Measurements from ENCODE around the gene IDH3G.

Gene IDH3G

DNA sequence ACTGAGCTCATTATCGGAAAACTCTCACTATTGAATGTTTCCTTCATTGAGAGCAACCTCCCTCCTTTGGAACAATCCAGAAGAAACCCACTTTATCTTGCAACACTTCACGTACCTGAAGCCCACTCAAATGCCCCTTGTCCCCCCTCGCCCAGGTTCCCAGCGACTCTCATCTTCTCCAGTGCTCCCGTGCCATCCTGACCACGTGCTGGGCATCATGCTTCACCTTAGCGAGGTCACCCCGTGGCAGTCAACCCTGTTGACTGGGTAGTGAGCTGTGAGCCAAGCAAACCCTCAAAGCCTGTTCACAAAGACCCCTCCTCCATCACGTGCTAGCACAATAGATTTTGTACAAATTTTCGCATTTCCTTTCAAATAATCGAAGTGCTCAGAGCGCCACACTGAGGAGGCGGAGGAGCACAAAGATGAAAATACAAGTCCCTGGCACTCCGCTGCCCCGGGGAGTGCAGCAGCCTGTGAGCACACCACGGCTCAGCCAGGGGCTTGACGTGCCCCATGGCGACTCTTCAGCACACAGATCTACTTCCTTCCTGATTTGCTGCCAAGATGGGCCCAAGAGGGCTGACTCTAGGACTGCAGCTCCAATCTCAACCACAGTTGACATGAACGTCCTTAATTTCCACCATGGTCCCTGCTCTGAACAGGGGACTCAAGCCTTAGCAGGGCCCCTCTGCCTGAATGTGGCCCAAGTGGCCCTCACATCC is 20.6 kb upstream of the IDH3G start:
- DNase-seq = no peak

DNA sequence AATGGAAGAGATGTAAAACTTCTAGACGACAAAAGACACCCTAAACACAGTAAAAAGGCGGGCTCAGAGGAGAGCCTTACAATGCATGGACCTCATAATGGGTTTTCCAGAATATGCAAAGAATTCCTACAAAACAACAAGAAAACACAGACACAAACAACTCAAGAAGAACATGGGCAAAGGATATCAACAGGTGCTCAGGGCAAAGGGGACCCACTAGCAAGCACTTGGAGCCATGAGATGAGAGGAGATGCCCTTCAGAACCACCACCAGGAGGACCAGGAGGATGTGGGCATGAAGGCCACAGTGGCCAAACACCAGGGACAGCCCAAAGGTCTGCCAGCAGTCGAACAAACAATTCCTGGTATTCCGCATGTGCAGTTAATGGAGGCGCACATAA is 19.0 kb upstream of the IDH3G start:
- DNase-seq = no peak

DNA sequence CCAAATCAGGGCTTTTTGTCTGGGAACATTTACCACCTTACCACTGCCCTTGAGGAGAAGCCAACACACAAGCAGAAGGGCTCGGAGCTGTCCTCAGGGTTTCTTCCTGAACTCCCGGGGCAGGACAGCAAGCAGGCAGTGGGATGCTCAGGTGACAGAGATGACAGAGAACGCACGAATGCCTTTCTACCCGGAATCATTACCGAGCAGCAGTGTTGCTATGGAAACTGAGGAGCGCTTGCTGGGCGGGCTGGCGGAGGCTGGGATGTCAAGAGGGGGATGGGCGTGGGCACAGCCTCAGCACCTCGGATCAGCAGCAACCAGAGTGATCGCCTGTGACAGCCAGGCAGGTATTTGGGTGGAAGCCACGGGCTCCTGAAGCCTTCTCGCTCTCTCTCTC is 18.0 kb upstream of the IDH3G start:
- no peak for DNase-seq

DNA sequence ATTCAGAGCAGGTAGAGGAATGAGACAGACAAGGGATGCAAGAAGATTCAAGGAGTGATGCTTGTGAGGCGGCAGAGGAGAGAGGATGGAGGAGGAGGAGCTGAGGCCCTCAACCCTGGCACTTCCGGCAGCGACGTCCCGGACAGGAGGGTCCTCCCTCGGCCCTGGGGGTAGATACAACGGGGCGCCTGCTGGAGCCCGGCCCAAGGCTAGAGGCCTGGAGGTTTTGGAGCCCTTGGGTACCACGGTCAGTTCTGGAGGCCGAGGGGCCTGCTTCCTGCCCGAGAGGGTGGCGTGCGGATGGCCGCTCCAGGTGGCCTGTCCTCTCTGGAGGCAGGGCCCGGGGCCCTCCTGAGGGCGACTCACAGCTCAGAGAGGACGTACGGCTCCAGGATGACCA is 13.8 kb upstream of the IDH3G start:
- DNase-seq = no peak

DNA sequence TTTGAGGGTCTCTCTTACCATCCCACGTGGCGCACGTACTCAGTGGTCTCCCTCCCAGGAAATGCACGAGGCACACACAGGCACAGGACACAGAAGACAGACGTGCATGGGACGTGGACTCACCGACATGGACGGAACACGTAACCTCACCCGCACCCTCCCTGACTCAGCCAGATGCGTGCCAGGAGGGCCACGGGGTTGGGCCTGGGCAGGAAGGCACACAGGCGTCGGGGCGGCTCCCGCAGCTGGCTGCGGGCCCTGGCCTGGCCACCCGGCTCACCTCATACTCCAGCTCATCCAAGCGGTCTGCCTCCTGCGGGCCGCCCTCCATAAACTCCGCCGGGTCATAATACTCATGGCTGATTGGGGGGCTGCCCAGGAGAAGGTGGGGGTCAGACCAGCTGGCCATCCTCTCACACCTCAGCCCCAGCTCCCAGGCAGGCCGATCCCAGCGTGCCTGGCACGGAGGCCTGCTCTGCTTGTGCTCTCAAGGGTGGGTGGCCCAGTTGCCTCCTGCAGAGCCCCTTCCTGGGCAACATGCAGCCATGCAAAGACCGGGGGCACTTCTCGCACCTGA is 12.9 kb upstream of the IDH3G start:
- no peak for DNase-seq

DNA sequence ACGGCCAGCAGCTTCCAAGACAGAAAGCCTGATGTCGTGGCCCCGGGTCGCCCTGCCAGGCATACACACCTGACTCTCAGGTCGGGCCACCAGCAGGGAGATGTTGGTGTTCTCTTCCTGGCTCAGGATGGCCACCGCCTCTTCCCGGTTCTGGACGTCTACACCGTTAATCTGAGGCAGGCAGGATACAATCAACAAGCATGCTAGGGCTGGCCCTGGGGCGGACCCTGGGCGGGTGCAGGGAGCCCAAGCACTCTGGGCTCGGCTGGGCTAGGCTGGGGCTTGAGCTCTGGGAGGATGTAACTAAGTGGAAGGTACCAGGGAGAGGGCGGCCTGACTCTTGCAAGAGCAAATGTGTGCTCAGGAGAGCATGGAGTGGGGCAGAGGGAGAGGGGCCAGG is 11.3 kb upstream of the IDH3G start:
- DNase-seq = no peak

DNA sequence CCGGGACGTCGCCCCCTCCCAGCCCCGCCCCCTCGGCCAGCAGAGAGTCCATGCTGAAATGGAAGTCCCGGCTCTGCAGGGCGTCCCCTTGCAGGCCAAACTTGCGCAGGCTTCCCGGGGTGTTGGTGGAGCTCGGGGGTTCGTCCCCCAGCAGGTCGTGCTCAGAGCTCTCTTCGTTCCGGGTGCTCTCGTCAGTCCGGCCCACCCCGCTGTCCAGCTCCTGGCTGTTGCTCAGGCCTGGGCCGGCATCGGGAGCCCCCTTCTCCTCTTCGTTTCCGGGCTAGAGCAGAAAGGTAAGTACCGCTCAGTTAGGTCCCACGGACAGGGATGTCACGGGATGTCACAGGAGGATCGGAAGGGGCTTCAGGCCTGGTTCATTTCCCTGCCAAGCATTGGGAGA is 10.4 kb upstream of the IDH3G start:
- DNase-seq = no peak

DNA sequence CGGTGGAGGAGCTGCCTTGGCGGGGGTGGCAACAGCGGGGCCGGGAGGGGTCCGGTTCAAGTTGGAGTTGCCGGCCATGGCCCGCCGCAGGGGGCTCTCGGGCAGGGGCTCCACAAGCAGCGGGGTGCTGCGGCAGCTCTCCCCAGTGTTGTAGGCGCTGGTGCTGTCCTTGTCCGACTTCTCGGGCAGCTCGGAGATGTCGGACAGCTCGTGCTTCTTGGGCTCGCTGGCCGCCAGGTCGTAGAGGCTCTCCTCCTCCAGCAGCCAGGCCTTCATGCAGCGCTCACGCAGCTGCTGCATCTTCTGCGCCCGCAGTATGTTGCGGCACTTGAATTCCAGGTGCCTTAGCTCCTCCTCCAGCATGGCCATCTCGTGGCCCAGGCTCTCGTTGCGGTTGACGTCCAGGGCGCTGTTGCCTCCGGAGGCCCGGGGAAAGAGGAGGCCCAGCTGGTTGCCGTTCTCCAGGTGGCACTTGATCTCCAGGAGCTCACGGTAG is 10.0 kb upstream of the IDH3G start:
- DNase-seq = no peak

DNA sequence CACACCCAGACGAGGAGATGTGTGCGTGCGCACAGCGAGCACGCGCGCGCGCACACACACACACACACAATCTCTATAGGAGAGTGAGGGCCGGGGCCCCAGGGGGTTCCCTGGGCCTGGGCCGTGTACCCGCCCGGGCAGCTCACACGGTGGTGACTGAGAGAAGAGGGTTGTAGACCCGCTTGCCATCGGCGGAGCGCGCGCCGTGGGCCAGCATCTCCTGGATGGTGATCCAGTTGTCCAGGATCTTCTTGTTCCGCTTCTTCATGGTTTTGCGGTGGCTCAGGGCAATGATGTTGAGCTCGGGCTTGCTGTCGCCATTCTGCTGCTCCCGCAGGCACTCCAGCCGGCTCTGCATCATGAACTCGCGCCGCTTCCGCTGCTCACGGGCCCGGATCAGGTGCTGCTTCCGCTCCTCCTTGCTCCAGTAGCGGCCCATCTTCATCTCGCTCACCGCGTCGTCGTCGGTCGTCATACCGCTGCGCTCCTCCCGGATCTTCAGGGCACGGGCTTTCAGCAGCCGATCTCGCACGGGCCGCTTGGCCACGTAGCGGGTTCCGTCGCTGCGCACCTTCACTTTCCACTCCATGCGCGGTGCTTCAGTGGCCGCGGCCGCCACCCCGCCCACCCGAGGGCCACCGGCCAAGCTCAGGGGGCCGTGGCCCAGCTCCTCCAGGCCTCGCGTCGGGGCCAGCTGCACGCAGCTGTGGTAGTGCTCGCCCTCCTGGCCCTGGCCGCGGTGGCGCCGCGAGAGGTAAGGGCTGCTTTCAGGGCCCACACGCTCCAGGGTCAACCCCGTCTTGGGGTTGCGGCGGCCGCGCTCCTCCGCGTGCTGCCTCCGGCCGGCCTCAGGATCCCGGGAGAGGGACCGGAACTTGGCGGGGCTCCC is 9.3 kb upstream of the IDH3G start:
- DNase-seq = no peak

DNA sequence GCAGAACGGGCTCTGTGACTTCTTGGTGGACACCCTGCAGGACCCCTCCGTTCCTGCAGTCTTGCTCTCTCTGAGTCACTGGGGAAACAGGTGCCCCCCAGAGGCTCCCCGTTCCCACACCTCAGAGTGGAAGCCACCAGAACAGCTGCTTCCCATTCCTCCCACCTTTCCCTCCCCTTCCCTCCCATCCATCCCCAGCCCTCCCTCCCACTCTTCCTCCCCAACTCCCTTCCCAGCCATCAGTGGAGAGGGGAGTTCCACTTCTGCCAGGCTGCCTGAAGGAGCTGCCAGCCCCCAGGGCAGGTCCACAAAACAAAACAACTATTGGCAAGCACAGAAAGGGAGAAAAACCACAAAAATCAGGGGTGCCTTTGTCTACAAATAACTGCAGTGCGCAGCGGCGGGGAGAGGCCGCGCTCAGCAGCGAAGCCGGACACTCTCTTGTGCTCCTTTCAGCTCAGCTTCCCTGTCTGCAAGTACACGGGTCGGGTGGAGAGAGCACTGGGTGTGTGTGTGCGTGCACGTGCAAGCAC is 8.4 kb upstream of the IDH3G start:
- no peak for DNase-seq

DNA sequence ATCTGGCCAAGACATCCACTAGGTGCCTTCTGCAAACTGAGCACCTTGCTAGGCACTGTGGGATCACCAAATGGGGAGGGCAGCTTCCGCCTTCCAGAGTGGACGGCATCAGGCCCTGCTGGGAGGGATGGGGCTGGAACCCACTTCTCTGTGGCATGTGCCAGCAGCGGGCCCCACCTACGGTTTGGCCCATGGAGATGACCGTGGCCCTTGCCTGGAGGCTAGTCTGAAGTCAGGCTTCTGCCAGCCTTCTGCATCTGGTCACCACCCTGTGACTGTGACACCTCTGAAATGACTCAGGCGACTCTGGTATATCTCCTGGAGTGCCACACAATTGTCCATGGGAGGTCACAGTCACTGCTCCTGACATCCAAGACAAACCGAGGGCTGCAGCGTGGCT is 7.5 kb upstream of the IDH3G start:
- no peak for DNase-seq

DNA sequence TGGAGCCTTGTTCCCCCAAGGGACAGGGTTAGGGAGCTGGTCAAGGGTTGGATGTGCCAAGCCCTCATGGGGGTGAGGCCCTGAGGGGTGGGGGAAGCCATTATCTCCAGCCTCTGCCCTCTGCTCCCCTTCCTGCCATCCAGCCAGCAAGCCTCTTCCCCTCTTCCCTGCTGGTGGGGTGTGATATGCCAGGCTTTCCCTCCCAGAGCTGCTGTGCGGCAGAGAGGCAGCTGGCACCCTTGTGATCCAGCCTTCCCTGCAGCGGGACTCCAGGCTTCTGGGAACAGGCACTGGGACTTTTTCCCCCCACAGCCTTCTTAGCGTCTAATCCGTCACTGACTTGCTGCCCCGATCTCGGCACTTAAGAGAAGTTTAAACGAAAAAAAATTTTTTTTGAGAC is 6.6 kb upstream of the IDH3G start:
- DNase-seq = no peak

DNA sequence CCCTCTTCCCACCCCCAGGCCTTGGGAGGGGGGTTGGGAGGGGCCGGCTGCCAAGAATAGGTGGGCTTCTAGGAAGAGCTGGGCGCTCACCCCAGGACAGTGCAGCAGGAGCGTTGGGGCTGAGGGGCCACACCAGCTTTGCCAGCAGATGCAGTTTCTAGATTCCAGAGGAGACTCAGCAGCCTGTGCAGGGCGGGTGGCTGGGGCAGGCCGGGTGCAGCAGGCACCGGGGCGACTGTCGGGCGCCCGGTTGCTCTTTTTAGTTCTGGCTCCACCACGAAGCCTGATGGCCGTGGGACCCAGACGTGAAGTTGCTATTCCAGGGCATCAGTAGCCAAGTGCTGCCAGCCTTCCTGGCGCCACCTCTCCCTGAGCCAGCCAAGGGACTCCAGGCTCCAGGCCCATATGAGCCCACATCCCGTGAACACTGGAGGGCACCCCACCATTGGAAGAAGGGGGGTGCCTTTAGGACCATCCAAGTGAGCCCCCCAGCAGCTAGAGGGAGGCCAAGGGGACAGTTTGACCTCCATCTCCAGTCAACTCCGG is 6.1 kb upstream of the IDH3G start:
- DNase-seq = no peak

DNA sequence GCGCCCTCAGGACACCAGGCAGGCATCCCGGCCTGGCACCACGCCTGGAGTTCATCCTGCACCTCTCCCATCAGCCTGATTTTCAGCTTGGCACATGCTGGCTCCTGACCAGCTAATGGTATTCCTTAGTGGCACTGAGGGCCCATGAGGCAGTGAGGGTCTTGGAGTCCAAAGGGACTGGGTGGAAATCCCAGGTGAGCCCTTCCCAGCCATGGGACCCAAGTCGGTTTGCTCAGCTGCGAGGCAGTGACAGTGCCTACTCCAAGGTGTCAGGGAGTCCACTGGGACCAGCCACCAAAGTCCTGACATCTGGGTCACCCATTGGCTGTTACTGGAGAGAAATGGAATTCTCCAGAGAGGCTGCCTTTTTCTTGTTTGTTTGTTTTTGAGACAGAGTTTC is 5.2 kb upstream of the IDH3G start:
- no peak for DNase-seq

DNA sequence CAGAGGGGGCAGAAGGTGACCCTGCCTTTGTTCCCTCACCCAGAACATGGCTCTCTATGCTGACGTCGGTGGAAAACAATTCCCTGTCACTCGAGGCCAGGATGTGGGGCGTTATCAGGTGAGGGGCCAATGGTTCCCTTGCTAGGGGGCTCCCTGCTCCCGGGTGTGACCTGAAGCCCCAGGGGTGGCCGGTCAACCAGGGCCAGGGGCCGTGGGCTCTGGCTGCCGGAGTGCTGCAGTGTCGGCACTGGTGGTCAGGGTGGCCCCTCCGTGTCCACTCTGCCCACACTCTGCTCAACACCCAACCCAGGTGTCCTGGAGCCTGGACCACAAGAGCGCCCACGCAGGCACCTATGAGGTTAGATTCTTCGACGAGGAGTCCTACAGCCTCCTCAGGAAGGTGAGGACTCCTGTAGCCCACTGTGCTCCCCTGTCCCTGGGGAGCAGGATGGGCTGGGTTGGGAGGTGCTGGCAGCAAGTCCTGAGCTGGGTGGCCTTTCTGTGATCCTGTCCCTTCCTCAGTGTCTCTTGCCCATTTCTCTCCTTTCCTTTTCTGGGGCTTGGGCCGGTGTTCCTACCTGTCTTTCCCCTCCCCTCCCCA is 3.3 kb upstream of the IDH3G start:
- no peak for DNase-seq

DNA sequence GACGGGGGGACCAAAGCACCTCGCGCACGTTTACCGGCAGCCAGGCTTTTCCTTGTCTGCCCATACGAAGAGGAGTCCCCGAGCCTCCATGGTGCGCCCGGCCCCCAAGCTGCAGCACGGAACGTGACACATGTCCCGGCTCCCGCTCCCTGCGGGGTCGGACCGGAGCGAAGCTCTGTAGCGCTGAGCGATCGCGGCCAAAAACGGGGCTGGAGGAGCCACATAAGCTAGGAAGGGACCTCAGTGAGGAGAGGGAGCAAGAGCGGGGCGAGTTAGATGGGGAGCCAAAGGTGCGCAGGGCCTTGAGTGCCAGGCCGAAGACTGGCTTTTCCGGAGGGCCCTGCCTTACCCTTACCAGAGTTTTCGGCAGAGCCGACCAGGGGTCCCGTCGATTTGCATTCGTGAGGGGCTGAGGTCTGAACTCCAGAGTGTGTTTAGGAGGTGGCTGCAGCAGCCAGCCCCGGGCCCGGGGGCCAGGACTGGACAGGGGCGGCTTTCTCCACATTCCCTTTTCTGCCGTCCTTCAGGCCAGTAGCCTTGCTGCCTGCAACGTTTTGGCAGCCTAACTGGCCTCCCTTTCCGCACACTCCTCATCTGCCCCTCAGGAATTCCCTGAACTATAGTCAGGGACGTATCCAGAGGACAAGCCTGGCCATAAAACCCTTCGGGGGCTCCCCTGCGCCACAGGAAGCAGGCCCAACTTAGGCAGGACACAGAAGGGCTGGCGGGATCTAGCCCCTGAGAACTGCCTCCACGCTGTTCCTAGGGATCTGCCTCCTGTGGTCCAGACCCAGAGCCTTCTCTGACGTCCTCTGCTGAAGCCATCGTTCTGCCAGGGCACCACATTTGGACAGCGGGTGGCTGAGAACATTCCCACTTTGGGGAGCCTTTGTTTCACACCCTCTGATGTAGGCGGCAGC is 982 bp upstream of the IDH3G start:
- DNase-seq = no peak

DNA sequence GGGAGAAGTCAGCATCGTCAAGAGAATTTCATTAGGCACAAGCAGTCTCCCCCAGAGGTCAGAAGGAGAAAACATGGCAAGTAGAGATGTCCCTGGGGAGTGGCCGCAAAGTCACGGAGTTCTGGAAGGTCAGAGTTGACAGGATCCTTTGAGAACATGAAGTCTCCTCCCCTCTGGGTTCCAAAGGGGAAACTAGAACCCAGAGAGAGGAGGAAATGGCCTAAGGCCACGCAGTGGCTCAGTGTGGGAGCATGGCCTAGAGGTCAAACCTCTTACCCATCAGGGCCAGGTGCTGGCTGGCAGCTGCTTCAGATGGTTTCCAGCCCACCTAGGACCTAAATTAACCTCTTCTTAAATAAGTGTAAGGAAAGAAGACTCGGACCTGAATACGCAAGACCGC is 884 bp downstream of the IDH3G start:
- DNase-seq = no peak

DNA sequence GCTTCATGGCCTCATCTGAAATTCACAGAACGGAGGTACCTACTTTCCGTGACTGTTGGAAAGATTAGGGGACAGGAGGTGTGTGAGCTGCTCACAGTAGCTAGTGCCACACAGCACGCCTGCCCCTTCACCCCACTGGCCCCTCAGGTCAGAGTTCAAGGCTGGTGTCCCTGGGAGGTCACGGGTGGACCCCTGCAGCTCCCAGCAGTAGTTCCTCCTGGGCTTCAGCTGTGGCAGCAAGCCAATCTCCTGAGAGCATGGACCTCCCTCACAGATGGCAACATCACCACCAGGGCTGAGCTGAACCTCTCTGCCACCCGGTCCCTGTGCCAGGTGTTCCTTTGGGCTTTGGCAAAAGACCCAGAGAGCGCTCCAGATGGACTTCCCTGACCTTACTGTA is 1.8 kb downstream of the IDH3G start:
- DNase-seq = no peak

DNA sequence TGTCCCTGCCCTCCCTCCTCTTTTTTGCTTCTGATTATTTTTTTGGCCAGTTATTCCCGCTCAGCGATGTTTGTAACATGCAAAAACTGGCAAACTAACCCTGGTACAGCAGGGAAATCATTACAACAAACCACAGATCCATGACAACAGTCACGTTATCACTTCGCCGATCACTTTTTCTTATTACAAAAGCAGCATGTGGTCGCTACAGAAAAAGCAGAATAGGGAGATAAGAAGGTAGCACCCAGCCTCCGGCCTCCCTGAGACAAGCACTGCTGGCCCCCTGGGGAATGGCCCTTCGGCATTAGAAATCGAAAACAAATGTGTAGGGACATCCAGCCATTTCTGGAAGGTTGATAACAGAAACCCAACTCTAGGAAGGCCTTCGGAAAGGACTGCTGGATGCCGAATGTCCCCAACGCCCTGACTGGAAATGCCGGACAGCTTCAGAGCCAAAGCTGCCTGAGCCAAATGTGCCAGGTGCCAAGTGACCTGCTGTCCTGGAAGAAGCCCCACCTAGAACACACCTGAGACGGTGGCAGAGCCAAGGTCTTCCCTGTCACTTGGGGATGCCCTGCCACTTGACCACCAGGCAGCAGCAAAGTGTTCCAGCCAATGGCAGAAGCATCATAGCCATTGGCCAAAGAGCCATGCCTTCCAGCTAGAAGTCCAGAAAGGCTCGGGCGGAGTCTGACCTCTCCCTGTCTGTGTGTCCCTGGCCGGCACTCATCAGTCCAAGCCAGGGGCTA is 2.9 kb downstream of the IDH3G start:
- DNase-seq = no peak

DNA sequence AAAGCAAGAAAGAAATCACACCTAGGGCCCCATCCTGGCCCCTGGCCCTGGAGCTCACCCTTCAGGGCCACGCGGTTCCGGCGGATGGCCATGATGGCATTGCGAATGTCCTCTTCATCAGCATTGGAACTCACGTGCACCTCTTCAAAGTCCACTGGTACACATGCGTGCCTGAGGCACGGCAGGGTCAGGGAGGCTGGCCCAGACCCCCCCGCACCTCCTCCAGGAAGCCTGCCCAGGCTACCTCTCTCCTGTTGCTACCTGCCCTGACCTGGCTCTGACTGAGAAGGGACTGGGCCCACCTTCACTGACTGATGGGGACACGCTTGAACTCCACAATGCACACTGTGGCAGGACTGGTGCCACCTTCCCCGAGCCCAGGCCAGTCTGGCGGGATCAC is 4.5 kb downstream of the IDH3G start:
- DNase-seq = no peak

DNA sequence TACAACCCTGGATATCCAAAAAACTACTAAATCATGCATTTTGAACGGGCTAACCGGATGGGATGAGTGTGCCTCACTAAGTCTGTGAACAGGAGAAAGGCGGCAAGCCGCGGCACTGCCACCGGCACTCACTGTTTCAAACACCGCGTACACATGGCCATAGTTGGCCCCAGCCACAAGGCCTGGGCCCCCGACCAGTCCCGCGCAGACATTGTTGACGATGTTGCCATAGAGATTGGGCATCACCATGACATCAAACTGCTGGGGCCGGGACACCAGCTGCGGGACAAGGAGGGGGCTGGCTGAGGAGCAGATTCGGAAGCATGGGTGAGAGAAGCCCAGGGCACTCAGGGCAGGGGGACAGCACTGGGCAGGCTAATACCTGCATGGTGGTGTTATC is 7.5 kb downstream of the IDH3G start:
- DNase-seq = no peak
